HG02678 (cell line): Measurements from ENCODE around the gene CAMK2B.
"Not testable (repeated sequence)": the region's sequence is repeated elsewhere in the genome, so short reads cannot be mapped to it uniquely, and the experiment has no call there.

Experiments
- ATAC-seq: cut with Tn5 transposase; IDR thresholded peaks from one replicate; pipeline ENCODE4 v1.9.1; 2021; ENCODE audit warnings: mild to moderate bottlenecking, moderate library complexity; ENCODE audit not compliant: unreplicated experiment

CAMK2B gene

DNA sequence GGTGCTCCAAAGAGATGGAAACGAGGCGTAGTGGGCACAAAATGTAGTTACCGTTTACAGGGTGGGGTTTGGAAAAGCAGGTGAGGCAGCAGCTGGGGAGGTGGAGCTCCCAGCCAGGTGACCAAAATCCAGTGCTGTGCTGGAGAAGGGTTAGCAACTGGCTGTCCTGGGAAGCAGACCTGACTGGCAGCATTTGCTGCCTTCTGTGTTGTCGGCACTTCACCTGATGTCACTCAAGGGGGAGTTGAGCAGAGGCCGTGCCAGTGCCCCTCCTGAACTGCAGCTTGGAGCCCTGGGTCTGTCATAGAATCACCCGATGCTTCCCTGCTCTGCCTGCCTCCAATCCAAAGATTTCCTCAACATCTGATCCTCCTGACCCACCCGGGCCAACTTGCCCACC is 148.9 kb downstream of the CAMK2B start:
- no peak for ATAC-seq

DNA sequence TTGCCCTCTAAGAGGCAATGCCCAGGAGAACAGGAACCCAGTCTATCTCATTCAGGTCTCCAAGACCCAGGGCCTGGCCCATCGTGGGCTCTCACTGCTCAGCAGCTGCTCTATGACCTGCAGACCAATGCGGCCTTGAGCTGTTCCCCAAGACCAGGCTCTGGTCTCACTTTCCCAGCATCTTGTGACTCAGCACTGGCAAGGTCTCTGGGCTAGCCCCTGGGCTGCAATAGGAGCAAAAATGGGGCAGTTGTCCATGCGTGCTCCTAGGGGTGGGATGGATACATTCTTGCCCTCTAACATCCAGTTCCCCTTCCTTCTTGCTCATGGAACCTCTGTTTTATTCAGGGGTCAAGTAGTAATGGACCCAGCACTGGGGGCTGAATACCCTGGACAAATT is 149.7 kb downstream of the CAMK2B start:
- no peak for ATAC-seq

DNA sequence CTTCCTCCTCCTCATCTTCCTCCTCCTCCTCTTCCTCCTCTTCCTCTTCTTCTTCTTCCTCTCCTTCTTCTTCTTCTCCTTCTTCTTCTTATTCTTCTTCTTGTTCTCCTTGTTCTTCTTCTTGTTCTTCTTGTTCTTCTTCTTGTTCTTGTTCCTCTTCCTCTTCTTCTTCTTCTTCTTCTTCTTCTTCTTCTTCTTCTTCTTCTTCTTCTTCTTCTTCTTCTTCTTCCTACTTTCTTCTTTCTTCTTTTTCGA is 150.8 kb downstream of the CAMK2B start:
- ATAC-seq: not testable (repeated sequence)

DNA sequence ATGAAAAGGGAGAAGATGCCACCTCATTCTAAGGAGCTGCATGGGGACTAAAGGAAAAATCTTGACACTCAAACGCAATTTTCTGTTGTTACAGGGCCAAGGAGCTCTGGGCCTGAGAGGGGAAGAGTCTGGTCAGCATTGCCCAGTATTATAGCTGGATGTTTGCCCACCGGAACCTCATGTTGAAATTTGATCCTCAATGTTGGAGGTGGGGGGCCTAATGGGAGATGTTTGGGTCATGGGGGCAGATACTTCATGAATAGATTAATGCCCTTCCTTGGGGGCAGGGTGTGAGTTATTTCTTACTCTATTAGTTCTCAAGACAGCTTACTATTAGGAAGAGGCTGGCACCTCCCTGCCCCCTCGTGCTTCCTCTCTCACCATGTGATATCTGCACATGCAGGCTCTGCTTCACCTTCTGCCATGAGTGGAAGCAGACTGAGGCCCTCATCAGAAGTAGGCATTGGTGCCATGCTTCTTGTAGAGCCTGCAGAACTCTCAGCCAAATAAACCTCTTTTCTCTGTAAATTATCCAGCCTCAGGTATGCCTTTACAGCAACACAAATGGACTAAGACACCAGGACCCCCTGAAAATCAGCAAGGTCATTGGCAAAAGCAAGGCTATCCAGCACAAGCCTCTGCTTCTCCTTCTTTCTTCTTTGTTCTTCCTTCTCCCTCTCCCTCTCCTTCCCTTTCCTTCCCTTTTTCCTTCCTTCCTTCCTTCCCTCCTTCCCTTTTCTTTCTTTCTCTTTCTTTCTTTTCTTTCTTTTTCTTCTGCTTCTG is 151.3 kb downstream of the CAMK2B start:
- ATAC-seq: no peak

DNA sequence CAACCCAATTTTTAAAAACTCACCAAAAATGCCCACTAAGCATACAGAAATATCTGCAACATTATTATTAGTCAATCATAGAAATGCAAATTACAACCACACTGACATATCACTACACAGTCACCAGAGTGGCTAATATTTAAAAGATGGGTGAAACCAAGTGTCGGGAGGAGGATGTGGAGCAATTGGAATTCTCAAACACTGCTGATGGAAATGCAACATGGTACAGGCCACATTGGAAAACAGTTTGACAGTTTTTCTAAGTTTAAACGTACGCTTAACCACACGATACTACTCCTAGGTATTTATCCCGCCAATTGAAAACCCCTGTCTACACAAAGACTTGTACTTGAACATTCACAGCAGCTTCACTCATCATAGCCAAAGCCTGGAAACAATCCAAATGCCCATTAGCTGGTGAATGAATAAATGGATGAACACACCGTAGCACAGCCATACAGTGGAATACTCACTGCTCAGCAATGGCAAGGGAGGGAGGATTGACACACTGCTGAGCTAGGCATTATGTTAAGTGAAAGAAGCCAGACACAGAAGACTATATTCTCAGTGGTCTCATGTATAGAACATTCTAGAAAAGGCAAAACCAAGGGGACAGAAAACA is 152.5 kb downstream of the CAMK2B start:
- ATAC-seq: no peak

DNA sequence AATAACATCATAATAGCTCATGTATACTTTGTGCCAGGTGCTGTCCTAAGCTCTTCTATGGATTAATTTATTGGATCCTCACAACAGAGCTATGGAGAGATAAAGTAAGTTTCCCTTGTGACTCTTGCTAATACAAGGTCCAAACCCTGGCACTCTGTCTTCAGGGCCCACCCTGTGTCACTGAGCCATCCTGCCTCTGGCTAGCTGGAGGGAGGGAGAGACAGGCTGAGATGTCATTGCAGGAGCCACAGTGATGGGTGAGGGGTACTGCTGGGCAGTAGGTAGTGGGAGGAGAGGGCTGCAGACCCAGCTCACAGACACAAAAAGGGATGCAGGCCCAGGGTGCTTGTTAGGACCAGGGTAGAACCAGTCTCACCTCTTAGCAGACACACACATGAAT is 153.0 kb downstream of the CAMK2B start:
- ATAC-seq: no peak

DNA sequence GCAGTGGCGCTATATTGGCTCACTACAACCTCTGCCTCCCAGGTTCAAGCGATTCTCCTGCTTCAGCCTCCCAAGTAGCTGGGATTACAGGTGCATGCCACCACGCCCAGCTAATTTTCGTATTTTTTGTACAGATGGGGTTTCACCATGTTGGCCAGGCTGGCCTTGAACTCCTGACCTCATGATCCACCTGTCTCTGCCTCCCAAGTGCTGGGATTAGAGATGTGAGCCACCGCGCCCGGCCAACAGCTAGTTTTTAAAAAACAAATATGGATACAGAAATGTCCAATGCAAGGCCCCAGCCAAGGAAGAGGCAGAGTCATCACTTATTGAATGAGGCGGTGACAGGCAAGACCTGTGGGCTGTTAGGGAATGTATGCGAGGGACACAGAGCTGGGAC is 153.5 kb downstream of the CAMK2B start:
- not testable (repeated sequence) for ATAC-seq

DNA sequence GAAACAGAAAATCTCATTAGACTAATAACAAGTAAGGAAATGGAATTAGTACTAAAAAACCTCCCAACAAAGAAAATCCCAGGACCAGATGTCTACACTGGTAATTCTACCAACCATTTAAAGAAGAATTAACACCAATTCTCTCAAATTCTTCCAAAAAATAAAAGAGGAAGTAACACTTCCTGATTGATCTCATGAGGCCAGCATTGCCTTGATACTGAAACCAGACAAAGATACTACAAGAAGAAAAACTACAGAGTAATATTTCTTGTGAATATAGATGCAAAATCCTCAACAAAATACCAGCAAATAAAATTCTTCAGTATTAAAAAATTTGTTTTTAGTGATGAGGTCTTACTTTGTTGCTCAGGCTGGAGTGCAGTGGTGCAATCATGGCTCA is 157.5 kb downstream of the CAMK2B start:
- ATAC-seq: no peak
